HG03025 (cell line): ENCODE measurements around the gene TP63.
"Not testable (repeated sequence)": the region's sequence is repeated elsewhere in the genome, so short reads cannot be mapped to it uniquely, and the experiment has no call there.

Experiments
- ATAC-seq: cut with Tn5 transposase; IDR thresholded peaks from one replicate; pipeline ENCODE4 v1.9.1; 2021; ENCODE audit warnings: mild to moderate bottlenecking, moderate library complexity; ENCODE audit not compliant: unreplicated experiment, low FRiP score

Gene TP63

GRCh38 chr3:189720736-189721417 lies 89.7 kb downstream of the TP63 start:
- ATAC-seq, result no peak

GRCh38 chr3:189721873-189722665 lies 90.9 kb downstream of the TP63 start:
- ATAC-seq, result no peak

- no peak for ATAC-seq
Observed at GRCh38 chr3:189724356-189724755, 93.2 kb downstream of the TP63 start.

GRCh38 chr3:189726277-189726676 lies 95.1 kb downstream of the TP63 start:
- no peak for ATAC-seq

GRCh38 chr3:189727158-189727557 lies 96.0 kb downstream of the TP63 start:
- no peak for ATAC-seq

- no peak for ATAC-seq
Observed at GRCh38 chr3:189727898-189728297, 96.7 kb downstream of the TP63 start.

GRCh38 chr3:189728915-189729314 lies 97.7 kb downstream of the TP63 start:
- no peak for ATAC-seq

- no peak for ATAC-seq
Observed at GRCh38 chr3:189734061-189734460, 102.9 kb downstream of the TP63 start.

- ATAC-seq, result no peak
Observed at GRCh38 chr3:189735913-189736312, 104.7 kb downstream of the TP63 start.

GRCh38 chr3:189737071-189737470 lies 105.9 kb downstream of the TP63 start:
- no peak for ATAC-seq

GRCh38 chr3:189737619-189738018 lies 106.4 kb downstream of the TP63 start:
- no peak for ATAC-seq

- no peak for ATAC-seq
Observed at GRCh38 chr3:189739378-189739777, 108.2 kb downstream of the TP63 start.

- no peak for ATAC-seq
Observed at GRCh38 chr3:189740156-189740555, 109.0 kb downstream of the TP63 start.

- ATAC-seq, result no peak
Observed at GRCh38 chr3:189744235-189744634, 113.0 kb downstream of the TP63 start.

GRCh38 chr3:189745622-189746021 lies 114.4 kb downstream of the TP63 start:
- no peak for ATAC-seq

- no peak for ATAC-seq
Observed at GRCh38 chr3:189748046-189748445, 116.9 kb downstream of the TP63 start.

GRCh38 chr3:189750972-189751371 lies 119.8 kb downstream of the TP63 start:
- not testable (repeated sequence) for ATAC-seq

GRCh38 chr3:189754356-189754755 lies 123.2 kb downstream of the TP63 start:
- no peak for ATAC-seq

GRCh38 chr3:189756582-189757078 lies 125.4 kb downstream of the TP63 start:
- ATAC-seq, result no peak

- ATAC-seq, result no peak
Observed at GRCh38 chr3:189758186-189758585, 127.0 kb downstream of the TP63 start.

- ATAC-seq, result no peak
Observed at GRCh38 chr3:189766416-189766815, 135.2 kb downstream of the TP63 start.
